Loucy (cell line): Measurements from ENCODE around the gene CRELD2.

Source experiments
- H2AFZ ChIP-seq: fragments of 200-600 bp; sonication (generic); 2 replicates; pipeline ENCODE4 v1.6.0; 2016; ENCODE audit warnings: antibody characterized with exemption, mild to moderate bottlenecking, low read length, moderate library complexity
- H3F3A ChIP-seq: fragments of 200-600 bp; 2 replicates; pipeline ENCODE4 v1.6.0; 2016; ENCODE audit warnings: antibody characterized with exemption, low read depth, mild to moderate bottlenecking
- H3K27me3 ChIP-seq: fragments of 200-600 bp; sonication (generic); 2 replicates; pipeline ENCODE4 v1.6.1; 2014; ENCODE audit warnings: low read length, mild to moderate bottlenecking; ENCODE audit not compliant: insufficient read depth, poor library complexity, severe bottlenecking
- H3K36me3 ChIP-seq: fragments of 200-600 bp; sonication (generic); 2 replicates; pipeline ENCODE4 v1.6.1; 2016; ENCODE audit warnings: low read length; ENCODE audit not compliant: insufficient read depth
- H3K4me1 ChIP-seq: fragments of 200-600 bp; sonication (generic); 2 replicates; pipeline ENCODE4 v1.5.1; 2014; ENCODE audit warnings: low read length, mild to moderate bottlenecking; ENCODE audit not compliant: insufficient read depth, poor library complexity, severe bottlenecking
- H3K4me2 ChIP-seq: fragments of 200-600 bp; sonication (generic); 2 replicates; pipeline ENCODE4 v1.6.0; 2014; ENCODE audit warnings: antibody characterized with exemption, low read length, low read depth, mild to moderate bottlenecking; ENCODE audit not compliant: poor library complexity, severe bottlenecking
- H3K4me3 ChIP-seq: fragments of 200-600 bp; sonication (generic); 2 replicates; pipeline ENCODE4 v1.5.1; 2014; ENCODE audit warnings: low read length, mild to moderate bottlenecking, mixed read lengths; ENCODE audit not compliant: poor library complexity, severe bottlenecking
- H3K79me2 ChIP-seq: fragments of 200-600 bp; sonication (generic); 2 replicates; pipeline ENCODE4 v1.6.1; 2014; ENCODE audit warnings: low read length; ENCODE audit not compliant: insufficient read depth
- H3K9ac ChIP-seq: fragments of 200-600 bp; sonication (generic); 2 replicates; pipeline ENCODE4 v1.6.0; 2014; ENCODE audit warnings: mild to moderate bottlenecking, low read depth, low read length, moderate library complexity; ENCODE audit not compliant: poor library complexity, severe bottlenecking
- H3K9me2 ChIP-seq: fragments of 200-600 bp; sonication (generic); replicated peaks from 2 replicates; pipeline ENCODE4 v1.6.1; 2016; ENCODE audit warnings: low read depth, low read length, mixed read lengths
- H3K9me3 ChIP-seq: fragments of 200-600 bp; sonication (generic); 2 replicates; pipeline ENCODE4 v1.6.1; 2014; ENCODE audit warnings: mild to moderate bottlenecking, antibody characterized with exemption, low read length, low read depth; ENCODE audit not compliant: insufficient read depth
- H4K20me1 ChIP-seq: fragments of 200-600 bp; sonication (generic); 2 replicates; pipeline ENCODE4 v1.6.0; 2014; ENCODE audit warnings: antibody characterized with exemption, low read length, mild to moderate bottlenecking; ENCODE audit not compliant: insufficient read depth, poor library complexity, severe bottlenecking
- CTCF ChIP-seq: fragments of 200-600 bp; sonication (generic); conservative IDR thresholded peaks from 2 replicates; pipeline ENCODE4 v1.5.1; 2014; ENCODE audit warnings: mild to moderate bottlenecking, antibody characterized with exemption, low read length
- EZH2phosphoT487 ChIP-seq: fragments of 200-600 bp; IDR thresholded peaks from 2 replicates; pipeline ENCODE4 v1.6.1; 2018; ENCODE audit warnings: antibody characterized with exemption, mild to moderate bottlenecking, moderate library complexity, borderline replicate concordance

CRELD2 gene

DNA sequence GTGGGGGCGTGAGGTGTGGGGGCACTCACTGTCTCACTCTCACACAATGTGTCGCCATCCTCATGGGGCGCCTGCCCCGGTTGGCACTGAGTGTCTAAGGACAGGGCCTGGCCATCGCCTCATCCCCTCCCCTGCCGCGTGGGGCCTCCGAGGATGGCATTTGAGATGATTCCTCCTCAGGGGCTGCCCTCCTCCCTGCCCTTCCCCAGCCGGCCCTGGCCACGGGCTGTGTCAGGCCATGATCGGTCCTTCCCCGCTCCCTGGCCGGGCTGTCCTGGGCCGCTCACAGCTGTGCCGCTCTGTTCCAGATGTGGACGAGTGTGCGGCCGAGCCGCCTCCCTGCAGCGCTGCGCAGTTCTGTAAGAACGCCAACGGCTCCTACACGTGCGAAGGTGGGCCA, 4.5 kb downstream of the CRELD2 start:
- TF ChIP-seq CTCF (no peak), EZH2phosphoT487 (no peak)
- Histone ChIP-seq H2AFZ (no peak overlapping the region), H3K9me3 (no peaks in the 10 kb centered on the region), H3K79me2 (peaks cover under 1% of the 10 kb centered on the region; the same call in 1 of the 2 replicates), H3K4me3 (no peak overlapping the region), H3K9ac (no peak overlapping the region), H3K36me3 (no peaks in the 10 kb centered on the region), H3F3A (no peaks in the 10 kb centered on the region), H3K9me2 (no peaks in the 10 kb centered on the region), H4K20me1 (no peaks in the 10 kb centered on the region), H3K4me1 (peaks cover 10% of the 10 kb centered on the region), H3K27me3 (no peaks in the 10 kb centered on the region), H3K4me2 (no peak overlapping the region)

- no peak overlapping the region for H3K9ac ChIP-seq
- H3K36me3 ChIP-seq = no peaks in the 10 kb centered on the region
- no peaks in the 10 kb centered on the region for H3K27me3 ChIP-seq
- H3F3A ChIP-seq = no peaks in the 10 kb centered on the region
- H3K4me3 ChIP-seq = no peak overlapping the region
- TF ChIP-seq CTCF = no peak
- TF ChIP-seq EZH2phosphoT487 = no peak
- H3K9me2 ChIP-seq = no peaks in the 10 kb centered on the region
- no peaks in the 10 kb centered on the region for H3K9me3 ChIP-seq
- no peak overlapping the region for H3K4me2 ChIP-seq
- H2AFZ ChIP-seq = no peak overlapping the region
- no peaks in the 10 kb centered on the region for H4K20me1 ChIP-seq
- H3K4me1 ChIP-seq = peaks cover 10% of the 10 kb centered on the region
- H3K79me2 ChIP-seq = no peaks in the 10 kb centered on the region
Observed at GRCh38 chr22:49923445-49923844, 5.0 kb downstream of the CRELD2 start.

DNA sequence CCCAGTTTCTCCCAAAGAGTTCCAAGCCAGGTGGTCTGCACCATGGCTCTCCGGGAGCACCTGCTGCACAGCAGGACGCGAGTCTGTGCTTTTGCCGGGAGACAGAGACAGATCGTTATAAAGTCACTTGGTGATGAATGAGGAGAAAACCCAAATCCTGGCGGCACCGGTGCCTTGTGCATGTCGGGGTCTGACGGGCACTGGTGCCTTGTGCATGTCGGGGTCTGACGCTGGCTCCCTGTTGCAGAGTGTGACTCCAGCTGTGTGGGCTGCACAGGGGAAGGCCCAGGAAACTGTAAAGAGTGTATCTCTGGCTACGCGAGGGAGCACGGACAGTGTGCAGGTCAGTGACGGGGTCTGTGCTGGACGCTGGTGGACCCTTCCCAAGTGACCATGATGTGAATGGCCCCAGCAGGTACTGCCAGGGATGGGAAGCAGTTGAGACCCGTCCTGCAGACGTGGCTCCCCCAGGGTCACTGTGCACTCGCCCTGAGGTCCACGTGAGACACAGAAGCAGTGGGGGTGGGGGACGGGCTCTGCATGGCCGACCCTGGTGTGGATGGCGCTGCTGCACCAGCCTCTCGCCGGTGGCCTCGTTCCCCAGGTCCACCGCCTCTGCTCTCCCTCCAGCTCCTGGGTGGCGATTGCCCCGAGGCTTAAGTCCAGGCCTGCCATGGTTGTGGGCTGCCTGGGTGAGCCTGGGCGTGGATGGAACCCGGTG, 5.8 kb downstream of the CRELD2 start:
- H3K27me3 ChIP-seq = no peaks in the 10 kb centered on the region
- no peak overlapping the region for H2AFZ ChIP-seq
- H3K9me2 ChIP-seq = no peaks in the 10 kb centered on the region
- no peaks in the 10 kb centered on the region for H4K20me1 ChIP-seq
- H3K4me3 ChIP-seq = no peak overlapping the region
- TF ChIP-seq CTCF (no peak), EZH2phosphoT487 (no peak)
- H3K9ac ChIP-seq = no peak overlapping the region
- H3K36me3 ChIP-seq = no peaks in the 10 kb centered on the region
- no peak overlapping the region for H3K4me2 ChIP-seq
- H3K4me1 ChIP-seq = peaks cover 10% of the 10 kb centered on the region
- no peaks in the 10 kb centered on the region for H3F3A ChIP-seq
- no peaks in the 10 kb centered on the region for H3K79me2 ChIP-seq
- no peaks in the 10 kb centered on the region for H3K9me3 ChIP-seq
